ENCODE measurements around the gene THAP3.

The THAP3 gene, protein sequence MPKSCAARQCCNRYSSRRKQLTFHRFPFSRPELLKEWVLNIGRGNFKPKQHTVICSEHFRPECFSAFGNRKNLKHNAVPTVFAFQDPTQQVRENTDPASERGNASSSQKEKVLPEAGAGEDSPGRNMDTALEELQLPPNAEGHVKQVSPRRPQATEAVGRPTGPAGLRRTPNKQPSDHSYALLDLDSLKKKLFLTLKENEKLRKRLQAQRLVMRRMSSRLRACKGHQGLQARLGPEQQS

GRCh38 chr1:6624710-6625583 is at the start of gene THAP3:
THAP3 (plus strand) TSS chr1:6624868; CDS start chr1:6625219, 351 bp downstream.
- peak; percentile 87 for DNase-seq

DNA sequence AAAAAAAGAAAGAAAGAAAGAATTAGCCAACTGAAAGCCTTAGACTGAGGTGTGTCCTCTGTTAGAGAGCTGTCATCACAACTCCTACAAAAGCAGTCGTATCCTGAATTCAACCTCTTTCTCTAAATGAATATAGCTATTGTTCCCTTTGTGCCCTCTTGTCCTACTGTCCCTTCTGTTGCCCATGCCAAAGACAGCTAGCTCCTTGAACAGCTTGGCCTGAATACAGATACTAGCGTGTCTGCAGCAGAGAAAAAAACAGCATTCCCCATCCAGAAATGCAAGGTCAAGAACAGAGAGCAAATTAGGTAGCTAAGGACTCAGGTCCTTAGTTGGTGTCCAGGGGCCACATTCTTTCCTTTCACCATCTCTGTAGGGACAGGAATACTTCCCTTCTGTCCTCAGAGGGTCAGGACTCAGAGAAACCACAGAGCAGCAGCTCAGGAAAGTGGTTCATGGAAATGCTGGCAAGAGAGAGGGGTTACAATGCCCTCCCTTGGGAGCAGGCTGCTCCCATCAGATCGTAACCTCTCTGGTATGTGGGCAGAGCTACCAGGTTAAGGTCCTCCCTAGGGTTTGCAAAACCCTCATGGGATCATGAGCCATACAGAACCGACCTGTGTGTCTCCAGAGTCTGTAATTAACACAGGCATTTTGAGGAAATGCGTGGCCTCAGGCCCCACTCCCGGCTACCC is 46.7 kb upstream of the THAP3 start:
- no peak for DNase-seq

GRCh38 chr1:6578624-6579373 is 45.9 kb upstream of the THAP3 start:
- DNase-seq: no peak

DNA sequence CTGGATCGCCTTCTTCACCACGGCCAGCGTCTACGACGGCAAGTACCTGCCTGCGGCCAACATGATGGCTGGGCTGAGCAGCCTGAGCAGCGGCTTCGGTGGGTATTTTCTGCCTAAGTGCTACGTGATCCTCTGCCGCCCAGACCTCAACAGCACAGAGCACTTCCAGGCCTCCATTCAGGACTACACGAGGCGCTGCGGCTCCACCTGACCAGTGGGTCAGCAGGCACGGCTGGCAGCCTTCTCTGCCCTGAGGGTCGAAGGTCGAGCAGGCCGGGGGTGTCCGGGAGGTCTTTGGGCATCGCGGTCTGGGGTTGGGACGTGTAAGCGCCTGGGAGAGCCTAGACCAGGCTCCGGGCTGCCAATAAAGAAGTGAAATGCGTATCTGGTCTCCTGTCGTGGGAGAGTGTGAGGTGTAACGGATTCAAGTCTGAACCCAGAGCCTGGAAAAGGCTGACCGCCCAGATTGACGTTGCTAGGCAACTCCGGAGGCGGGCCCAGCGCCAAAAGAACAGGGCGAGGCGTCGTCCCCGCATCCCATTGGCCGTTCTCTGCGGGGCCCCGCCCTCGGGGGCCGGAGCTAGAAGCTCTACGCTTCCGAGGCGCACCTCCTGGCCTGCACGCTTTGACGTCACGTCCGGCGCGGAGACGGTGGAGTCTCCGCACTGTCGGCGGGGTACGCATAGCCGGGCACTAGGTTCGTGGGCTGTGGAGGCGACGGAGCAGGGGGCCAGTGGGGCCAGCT is 45.1 kb upstream of the THAP3 start, which contains the start of gene ZBTB48:
TSS of gene ZBTB48 (plus strand) at position 621 of the 745 bp plus-strand sequence. CDS start 616 bp downstream, outside the sequence.
- peak; percentile 94 for DNase-seq

- DNase-seq: no peak
These were observed 44.5 kb upstream of the THAP3 start for GRCh38 chr1:6580119-6580592.

DNA sequence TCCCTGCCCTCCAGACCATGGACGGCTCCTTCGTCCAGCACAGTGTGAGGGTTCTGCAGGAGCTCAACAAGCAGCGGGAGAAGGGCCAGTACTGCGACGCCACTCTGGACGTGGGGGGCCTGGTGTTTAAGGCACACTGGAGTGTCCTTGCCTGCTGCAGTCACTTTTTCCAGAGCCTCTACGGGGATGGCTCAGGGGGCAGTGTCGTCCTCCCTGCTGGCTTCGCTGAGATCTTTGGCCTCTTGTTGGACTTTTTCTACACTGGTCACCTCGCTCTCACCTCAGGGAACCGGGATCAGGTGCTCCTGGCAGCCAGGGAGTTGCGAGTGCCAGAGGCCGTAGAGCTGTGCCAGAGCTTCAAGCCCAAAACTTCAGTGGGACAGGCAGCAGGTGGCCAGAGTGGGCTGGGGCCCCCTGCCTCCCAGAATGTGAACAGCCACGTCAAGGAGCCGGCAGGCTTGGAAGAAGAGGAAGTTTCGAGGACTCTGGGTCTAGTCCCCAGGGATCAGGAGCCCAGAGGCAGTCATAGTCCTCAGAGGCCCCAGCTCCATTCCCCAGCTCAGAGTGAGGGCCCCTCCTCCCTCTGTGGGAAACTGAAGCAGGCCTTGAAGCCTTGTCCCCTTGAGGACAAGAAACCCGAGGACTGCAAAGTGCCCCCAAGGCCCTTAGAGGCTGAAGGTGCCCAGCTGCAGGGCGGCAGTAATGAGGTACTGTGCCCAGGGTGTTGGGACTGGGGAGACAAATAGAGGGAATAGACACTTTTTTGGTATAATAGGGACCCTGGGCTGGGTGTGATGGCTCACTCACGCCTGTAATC is 43.9 kb upstream of the THAP3 start:
- DNase-seq: no peak

DNA sequence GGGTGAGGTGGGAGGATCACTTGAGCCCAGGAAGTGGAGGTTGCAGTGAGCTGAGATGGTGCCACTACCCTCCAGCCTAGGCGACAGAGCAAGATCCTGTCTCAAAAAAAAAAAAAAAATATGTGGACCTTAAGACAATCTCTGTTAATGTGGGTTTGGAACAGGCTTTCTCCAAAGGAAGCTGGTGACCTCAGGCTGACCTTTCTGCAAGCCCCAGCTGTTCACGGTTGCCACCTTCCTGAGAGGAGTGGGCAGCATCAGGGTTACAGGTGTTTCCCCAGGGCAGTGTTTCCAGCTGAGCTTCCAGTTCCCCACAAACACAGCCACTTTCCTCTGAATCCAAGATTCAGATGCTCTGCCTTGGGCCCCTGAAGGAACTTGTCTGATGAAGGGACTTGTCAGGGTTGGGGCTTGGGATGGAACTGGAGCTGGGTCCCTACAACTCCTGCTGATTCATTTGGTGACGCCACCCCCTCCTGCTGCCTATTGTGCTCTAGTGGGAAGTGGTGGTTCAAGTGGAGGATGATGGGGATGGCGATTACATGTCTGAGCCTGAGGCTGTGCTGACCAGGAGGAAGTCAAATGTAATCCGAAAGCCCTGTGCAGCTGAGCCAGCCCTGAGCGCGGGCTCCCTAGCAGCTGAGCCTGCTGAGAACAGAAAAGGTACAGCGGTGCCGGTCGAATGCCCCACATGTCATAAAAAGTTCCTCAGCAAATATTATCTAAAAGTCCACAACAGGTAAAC is 42.9 kb upstream of the THAP3 start:
- DNase-seq: no peak

DNA sequence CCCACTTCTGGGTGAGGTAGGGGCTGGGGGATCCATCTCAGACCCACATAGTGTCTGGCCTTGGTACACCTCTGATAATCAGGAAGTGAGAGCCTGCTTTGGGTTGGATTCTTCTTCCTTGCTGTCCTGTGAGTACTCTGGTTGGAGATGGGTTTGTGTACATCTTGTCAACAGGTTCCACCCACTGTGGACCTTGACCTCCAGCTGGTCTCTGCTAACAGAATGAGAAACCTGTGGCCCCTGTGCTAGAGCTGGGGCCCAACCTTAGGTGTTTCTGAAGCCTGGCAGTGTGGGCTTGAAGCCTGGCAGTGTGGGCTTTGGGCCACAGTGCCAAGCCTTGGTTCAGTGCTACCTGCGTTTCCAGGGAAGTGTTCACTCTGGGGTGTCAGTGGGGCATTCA is 42.3 kb upstream of the THAP3 start:
- DNase-seq: no peak

- DNase-seq: no peak
These were observed 40.3 kb upstream of the THAP3 start for GRCh38 chr1:6584126-6585080.

DNA sequence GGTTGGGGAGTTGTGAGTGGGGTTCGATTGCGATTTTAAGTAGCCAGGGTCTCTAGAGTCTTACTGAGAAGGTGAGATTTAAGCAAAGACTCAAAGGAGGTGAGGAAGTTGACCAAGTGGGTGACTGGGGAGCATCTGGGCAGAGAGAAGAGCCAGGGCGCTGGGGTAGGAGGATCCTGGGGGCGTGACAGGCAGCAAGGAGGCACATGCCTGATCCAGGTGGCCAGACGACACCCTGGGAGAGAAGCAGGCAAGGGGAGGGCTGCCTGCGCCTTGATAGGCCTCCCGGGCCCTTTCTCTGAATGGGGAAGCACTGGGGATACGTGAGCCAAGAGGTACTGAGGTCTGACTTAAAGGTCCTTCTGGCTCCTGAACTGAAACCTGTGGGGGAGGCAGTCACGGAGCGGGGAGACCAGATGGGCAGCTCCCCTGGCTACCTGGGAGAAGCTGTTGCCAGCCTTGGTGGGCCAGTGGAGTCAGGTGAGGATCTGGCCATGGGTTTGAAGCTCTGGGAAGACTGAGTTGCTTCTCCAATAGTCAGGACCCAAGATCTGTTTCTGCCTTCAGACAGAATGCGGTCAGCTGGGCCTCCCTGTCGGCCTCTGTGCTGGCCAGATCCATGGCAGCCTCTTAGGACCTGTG is 39.5 kb upstream of the THAP3 start:
- DNase-seq: no peak

DNA sequence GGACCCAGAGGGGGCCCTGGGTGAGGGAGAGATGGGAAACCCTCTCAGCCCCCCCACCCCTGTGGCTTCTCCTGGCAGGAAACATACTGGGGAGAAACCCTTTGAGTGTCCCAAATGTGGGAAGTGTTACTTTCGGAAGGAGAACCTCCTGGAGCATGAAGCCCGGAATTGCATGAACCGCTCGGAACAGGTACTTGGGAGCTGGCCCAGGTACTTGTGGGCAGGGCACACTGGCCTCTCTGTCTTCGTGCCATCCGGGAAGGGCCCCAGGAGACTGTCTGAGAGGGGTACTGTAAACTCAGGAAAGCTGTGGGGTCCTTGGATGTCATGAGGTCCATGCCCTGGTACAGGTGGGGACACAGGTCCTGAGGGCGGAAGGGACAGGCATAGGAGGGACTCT is 38.8 kb upstream of the THAP3 start:
- no peak for DNase-seq

- no peak for DNase-seq
These were observed 38.3 kb upstream of the THAP3 start for GRCh38 chr1:6586404-6586816.

DNA sequence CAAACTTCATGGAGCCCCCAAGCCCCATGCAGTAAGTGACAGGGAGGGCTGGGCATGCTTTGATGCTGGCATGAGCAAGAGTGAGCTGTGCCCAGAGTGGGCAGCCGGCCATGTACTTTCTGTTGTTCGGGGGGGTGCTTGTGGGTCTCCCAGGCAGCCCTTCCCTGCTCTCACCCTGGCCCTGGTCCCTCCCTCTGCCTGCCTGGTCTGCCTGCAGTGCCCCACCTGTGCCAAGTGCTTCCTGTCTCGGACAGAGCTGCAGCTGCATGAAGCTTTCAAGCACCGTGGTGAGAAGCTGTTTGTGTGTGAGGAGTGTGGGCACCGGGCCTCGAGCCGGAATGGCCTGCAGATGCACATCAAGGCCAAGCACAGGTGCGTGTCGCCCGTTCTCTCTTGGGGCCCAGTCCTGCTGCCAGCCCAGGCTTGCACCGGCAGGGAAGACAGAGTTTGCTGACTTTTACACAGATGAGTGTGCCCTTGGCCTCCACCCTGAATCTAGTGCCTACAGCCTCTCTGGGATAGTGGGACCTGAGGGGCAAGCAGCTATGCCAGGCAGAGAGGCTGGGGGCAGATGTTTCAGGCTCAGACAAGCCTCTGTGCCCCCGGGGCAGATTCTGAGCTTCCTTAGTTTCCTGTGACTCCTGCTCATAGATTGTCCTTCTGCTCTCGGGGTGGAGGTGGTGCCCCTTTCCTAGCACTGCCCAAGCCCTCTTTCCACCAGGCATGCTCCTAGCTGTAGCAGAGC is 37.2 kb upstream of the THAP3 start:
- DNase-seq: no peak

DNA sequence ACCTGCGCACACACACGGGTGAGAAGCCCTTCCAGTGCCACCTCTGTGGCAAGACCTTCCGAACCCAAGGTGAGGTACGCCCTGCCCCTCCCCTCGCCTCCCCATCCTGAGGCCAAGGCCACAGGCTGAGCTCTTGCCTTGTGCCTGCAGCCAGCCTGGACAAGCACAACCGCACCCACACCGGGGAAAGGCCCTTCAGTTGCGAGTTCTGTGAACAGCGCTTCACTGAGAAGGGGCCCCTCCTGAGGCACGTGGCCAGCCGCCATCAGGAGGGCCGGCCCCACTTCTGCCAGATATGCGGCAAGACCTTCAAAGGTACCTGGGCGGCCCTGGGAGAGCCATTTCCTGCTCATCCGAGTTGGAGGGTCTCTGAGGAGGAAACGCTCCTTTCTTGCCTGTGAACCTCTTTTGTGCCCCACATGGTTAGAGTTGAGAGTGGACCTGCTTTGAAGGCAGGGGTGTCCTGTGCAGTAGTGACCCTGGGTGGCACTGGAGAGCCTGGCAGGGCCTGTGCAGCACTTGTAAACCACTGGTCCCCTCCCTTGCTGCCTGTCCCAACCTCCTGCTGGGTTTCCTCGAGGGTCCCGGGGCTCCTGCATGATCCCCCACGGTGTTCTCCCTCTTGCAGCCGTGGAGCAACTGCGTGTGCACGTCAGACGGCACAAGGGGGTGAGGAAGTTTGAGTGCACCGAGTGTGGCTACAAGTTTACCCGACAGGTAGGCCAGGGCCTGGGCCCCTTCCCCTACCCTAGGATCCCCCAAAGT is 36.4 kb upstream of the THAP3 start:
- DNase-seq: no peak

GRCh38 chr1:6588893-6589520 is 35.7 kb upstream of the THAP3 start:
- no peak for DNase-seq

DNA sequence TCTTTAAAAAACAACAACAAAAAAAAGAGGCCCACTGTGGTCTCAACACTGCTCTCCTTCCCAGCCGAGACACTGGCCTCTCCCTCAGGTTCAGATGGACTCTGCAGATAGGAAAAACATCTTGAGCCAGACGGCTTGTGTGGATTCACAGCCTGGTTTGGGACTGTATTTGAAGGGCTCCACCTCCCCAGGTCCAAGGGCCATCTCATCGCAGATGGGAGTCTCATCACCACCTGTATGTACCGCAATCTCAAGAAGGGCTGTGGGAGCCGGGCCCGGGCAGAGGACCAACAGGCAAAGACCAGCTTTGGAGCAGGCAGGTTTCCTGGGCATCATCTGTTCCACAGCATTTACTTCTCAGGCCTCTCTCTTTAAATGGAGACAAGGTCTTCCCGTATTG is 34.6 kb upstream of the THAP3 start:
- no peak for DNase-seq
